Measurements from ENCODE around the gene MAN1A1. TPM values are rescaled to one million over a fixed set of nuclear protein-coding genes. Genes with fewer than 3 reads are reported as not detected.

Gene MAN1A1
- total and polyA plus RNA-seq, 4 donors: 68.2 to 209 (median 148) TPM

DNA sequence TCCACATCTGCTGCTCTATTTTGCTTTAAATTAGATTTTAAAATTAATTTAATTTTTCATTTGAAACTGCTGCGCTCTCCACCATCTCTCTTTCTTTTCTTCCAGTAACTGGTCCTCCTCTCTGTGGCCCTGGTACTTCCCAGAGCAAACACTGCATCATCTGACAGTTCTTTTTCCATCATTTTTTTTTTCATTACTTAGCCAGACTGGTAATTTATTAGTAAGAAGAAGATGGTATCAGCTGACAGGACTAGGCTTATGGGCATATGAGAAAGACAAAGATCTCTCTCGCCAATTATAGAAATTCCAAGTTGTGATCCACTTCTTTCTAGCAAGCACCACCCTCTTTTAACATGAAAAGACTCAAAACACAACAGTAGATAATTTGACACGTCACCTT lies 197.4 kb downstream of the MAN1A1 start:
- 95% methylated on average over 3 of the region's 3 CpGs for WGBS
- H3K27me3 ChIP-seq (ENCODE audit: control insufficient read depth in 4 of 4, insufficient read depth in 4 of 4, low read length in 3 of 4): no peaks in the 10 kb centered on the region

DNA sequence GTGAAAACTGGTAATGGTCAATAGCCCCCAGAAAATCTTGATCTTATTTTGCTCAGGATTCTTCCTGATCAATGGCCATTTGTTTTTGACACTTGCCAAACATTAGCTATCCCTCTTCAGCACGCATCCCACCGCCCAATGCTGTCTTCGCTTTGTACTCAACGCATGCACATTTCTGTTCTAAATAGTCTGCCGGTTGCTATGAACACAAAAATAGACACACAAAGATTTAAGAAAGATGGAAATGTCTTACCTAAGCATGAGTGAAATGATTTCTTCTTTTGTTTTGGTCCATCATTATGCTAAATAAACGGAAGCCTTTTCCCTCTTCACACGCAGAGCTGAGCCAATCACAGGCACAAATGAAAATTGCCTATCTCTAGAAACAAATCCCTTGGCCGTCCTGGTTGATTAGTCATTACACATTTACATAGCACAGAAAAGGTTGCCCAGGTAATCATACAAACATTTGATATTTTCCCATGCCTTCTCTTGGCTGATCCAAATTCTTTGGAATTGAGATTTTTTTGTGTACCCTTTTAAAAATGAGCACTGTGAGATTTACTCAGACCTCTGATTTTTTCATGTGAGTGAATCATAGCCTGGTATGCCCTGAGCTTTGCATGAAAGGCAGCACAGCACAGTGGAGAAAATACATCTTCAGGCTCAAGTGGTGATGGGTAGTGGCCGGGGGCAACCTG lies 200.6 kb downstream of the MAN1A1 start:
- H3K36me3 ChIP-seq (ENCODE audit: control insufficient read depth in 4 of 4, insufficient read depth in 3 of 4, low read depth in 1 of 4, low read length in 3 of 4): no peaks in the 10 kb centered on the region
- H3K27ac ChIP-seq (ENCODE audit: low read depth in 1 of 2, low read length in 2 of 2): no peak overlapping the region
- no peak for DNase-seq (ENCODE audit: low spot score)
- 78% methylated on average over 9 of the region's 9 CpGs for WGBS
- H3K4me1 ChIP-seq (ENCODE audit: control insufficient read depth in 4 of 4, insufficient read depth in 4 of 4, low read length in 3 of 4): peaks cover 0 to 2% (median 0%) of the 10 kb centered on the region in 4 donors
- TF ChIP-seq NR2F2 (IDR thresholded peaks at IDR 0.05) (no peak), TAF1 (conservative IDR thresholded peaks at IDR 0.05) (no peak)
- TF ChIP-seq, protein P1, sequence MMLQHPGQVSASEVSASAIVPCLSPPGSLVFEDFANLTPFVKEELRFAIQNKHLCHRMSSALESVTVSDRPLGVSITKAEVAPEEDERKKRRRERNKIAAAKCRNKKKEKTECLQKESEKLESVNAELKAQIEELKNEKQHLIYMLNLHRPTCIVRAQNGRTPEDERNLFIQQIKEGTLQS (IDR thresholded peaks at IDR 0.05): no peak
- no peak overlapping the region for H3K4me3 ChIP-seq (ENCODE audit: low read depth in 1 of 3, low read length in 3 of 3)
- no peak overlapping the region for H3K9ac ChIP-seq (ENCODE audit: low read depth in 1 of 2, low read length in 2 of 2)
- H3K9me3 ChIP-seq (ENCODE audit: control insufficient read depth in 4 of 4, low read length in 3 of 4): no peaks in the 10 kb centered on the region
- no peaks in the 10 kb centered on the region for H3K27me3 ChIP-seq (ENCODE audit: control insufficient read depth in 4 of 4, insufficient read depth in 4 of 4, low read length in 3 of 4)

More for the DNA sequence above, 197.4 kb downstream of the MAN1A1 start:
- H3K9ac ChIP-seq (ENCODE audit: low read depth in 1 of 2, low read length in 2 of 2): no peak overlapping the region
- no peak overlapping the region for H3K27ac ChIP-seq (ENCODE audit: low read depth in 1 of 2, low read length in 2 of 2)
- no peak for TF ChIP-seq RAD21 (IDR thresholded peaks at IDR 0.05)
- H3K4me1 ChIP-seq (ENCODE audit: control insufficient read depth in 4 of 4, insufficient read depth in 4 of 4, low read length in 3 of 4): peaks cover 0 to 2% (median 0%) of the 10 kb centered on the region in 4 donors
- no peaks in the 10 kb centered on the region for H3K36me3 ChIP-seq (ENCODE audit: control insufficient read depth in 4 of 4, insufficient read depth in 3 of 4, low read depth in 1 of 4, low read length in 3 of 4)
- no peaks in the 10 kb centered on the region for H3K9me3 ChIP-seq (ENCODE audit: control insufficient read depth in 4 of 4, low read length in 3 of 4)
- H3K4me3 ChIP-seq (ENCODE audit: low read depth in 1 of 3, low read length in 3 of 3): no peak overlapping the region
- no peak for DNase-seq (ENCODE audit: low spot score)

DNA sequence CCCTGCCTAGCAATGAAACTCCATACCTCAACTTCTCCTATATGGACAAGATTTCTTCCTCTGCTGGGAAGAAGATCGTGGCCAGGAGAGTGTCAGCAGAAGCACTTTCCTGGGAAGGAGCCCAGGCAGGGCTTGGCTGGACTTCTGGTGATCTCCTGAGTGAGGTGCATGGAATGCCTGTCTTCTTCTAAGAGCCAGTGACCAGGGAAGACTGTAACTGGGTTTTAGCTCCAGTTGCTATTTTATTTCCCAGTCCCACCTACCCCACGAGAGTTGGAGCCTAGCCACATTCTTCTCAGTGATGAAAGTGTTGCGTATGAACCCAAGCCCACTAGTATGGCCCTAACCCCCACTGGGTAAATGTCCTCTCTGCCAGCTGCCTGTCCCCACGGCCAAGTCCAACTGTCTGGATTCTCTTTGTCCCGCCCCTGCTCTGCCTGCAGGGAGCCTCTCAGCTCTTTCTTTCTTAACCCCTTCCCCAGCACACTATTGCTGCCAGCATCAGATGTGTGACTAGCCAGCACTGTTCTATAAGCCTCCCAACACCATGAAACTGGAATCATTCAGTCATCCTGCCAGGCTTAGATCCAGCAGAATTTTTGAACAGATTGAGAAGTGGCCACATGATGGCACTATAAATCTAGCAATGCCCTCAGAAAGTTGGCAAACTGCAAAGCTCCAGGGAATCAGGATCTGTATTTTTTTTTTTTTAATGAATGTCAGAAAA lies 201.3 kb downstream of the MAN1A1 start:
- no peak overlapping the region for H3K4me3 ChIP-seq (ENCODE audit: low read depth in 1 of 3, low read length in 3 of 3)
- DNase-seq (ENCODE audit: low spot score): no peak
- peaks cover 0 to 2% (median 0%) of the 10 kb centered on the region in 4 donors for H3K4me1 ChIP-seq (ENCODE audit: control insufficient read depth in 4 of 4, insufficient read depth in 4 of 4, low read length in 3 of 4)
- H3K27ac ChIP-seq (ENCODE audit: low read depth in 1 of 2, low read length in 2 of 2): no peak overlapping the region
- no peaks in the 10 kb centered on the region for H3K9me3 ChIP-seq (ENCODE audit: control insufficient read depth in 4 of 4, low read length in 3 of 4)
- no peak overlapping the region for H3K9ac ChIP-seq (ENCODE audit: low read depth in 1 of 2, low read length in 2 of 2)
- WGBS: 34% methylated on average over 5 of the region's 5 CpGs
- H3K27me3 ChIP-seq (ENCODE audit: control insufficient read depth in 4 of 4, insufficient read depth in 4 of 4, low read length in 3 of 4): no peaks in the 10 kb centered on the region
- H3K36me3 ChIP-seq (ENCODE audit: control insufficient read depth in 4 of 4, insufficient read depth in 3 of 4, low read depth in 1 of 4, low read length in 3 of 4): no peaks in the 10 kb centered on the region
- TF ChIP-seq, protein P2, sequence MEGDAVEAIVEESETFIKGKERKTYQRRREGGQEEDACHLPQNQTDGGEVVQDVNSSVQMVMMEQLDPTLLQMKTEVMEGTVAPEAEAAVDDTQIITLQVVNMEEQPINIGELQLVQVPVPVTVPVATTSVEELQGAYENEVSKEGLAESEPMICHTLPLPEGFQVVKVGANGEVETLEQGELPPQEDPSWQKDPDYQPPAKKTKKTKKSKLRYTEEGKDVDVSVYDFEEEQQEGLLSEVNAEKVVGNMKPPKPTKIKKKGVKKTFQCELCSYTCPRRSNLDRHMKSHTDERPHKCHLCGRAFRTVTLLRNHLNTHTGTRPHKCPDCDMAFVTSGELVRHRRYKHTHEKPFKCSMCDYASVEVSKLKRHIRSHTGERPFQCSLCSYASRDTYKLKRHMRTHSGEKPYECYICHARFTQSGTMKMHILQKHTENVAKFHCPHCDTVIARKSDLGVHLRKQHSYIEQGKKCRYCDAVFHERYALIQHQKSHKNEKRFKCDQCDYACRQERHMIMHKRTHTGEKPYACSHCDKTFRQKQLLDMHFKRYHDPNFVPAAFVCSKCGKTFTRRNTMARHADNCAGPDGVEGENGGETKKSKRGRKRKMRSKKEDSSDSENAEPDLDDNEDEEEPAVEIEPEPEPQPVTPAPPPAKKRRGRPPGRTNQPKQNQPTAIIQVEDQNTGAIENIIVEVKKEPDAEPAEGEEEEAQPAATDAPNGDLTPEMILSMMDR (IDR thresholded peaks at IDR 0.05; ENCODE audit: low read depth, low read length, missing input control): peak; percentile 77
- no peak for TF ChIP-seq HNF4G (IDR thresholded peaks at IDR 0.05)
- no peak for TF ChIP-seq FOXA1 (IDR thresholded peaks at IDR 0.05)
- TF ChIP-seq TAF1 (conservative IDR thresholded peaks at IDR 0.05): no peak
- peak; percentile 97 to 99 for TF ChIP-seq RAD21 (IDR thresholded peaks at IDR 0.05)

All from liver (tissue), 9 donors.